Stimulated activated CD4-positive, alpha-beta T cell treated with anti-CD3 and anti-CD28 coated beads, TNF-alpha, amount 100 ng/mL, for 24 hours (primary cell): Measurements from ENCODE around the gene HYOU1.
"Not testable (repeated sequence)": the region's sequence is repeated elsewhere in the genome, so short reads cannot be mapped to it uniquely, and the experiment has no call there.

Source experiments
- DNase-seq, 3 experiments: peaks; one replicate each; pipeline ENCODE4 v3.0.0-alpha.2; 2020; ENCODE audit warnings: low read depth in 3 of 3

Gene HYOU1

GRCh38 chr11:119087747-119088241 lies 30.8 kb upstream of the HYOU1 start:
- no peak for DNase-seq

GRCh38 chr11:119087123-119087522 lies 30.1 kb upstream of the HYOU1 start:
- DNase-seq: no peak

GRCh38 chr11:119085437-119085847 lies 28.4 kb upstream of the HYOU1 start:
- DNase-seq: peak in 1 of 3 experiments; percentile 38

GRCh38 chr11:119084663-119085436 lies 27.8 kb upstream of the HYOU1 start, which contains the start of gene HMBS:
Gene HMBS, plus strand, starts transcription at chr11:119084881. Its CDS starts 153 bp downstream, at chr11:119085034.
- peak; percentile 80 to 93 (median 86) for DNase-seq

GRCh38 chr11:119081682-119082260 lies 24.8 kb upstream of the HYOU1 start:
- no peak for DNase-seq

- DNase-seq: no peak
These were observed 21.8 kb upstream of the HYOU1 start for GRCh38 chr11:119078675-119079420.

GRCh38 chr11:119077839-119078238 lies 20.8 kb upstream of the HYOU1 start:
- no peak for DNase-seq

GRCh38 chr11:119067371-119068222 lies 10.6 kb upstream of the HYOU1 start, which contains the start of gene VPS11:
Gene VPS11, plus strand, starts transcription at chr11:119067818. Its CDS starts 6 bp downstream, at chr11:119067824.
- peak; percentile 95 to 99 (median 96) for DNase-seq

- no peak for DNase-seq
These were observed 8.4 kb upstream of the HYOU1 start for GRCh38 chr11:119065369-119065768.

GRCh38 chr11:119062779-119063178 lies 5.8 kb upstream of the HYOU1 start:
- no peak for DNase-seq

GRCh38 chr11:119061256-119061655 lies 4.3 kb upstream of the HYOU1 start:
- no peak for DNase-seq

- not testable (repeated sequence) for DNase-seq
These were observed 2.1 kb upstream of the HYOU1 start for GRCh38 chr11:119059128-119059527.

- DNase-seq: peak in 2 of 3 experiments; percentile 5 to 37
These were observed 495 bp downstream of the HYOU1 start for GRCh38 chr11:119056421-119056999.

- DNase-seq: no peak
These were observed 1.1 kb downstream of the HYOU1 start for GRCh38 chr11:119055901-119056300.

GRCh38 chr11:119054418-119054817 lies 2.6 kb downstream of the HYOU1 start:
- DNase-seq: no peak

- no peak for DNase-seq
These were observed 4.7 kb downstream of the HYOU1 start for GRCh38 chr11:119052163-119052814.

- DNase-seq: no peak
These were observed 5.4 kb downstream of the HYOU1 start for GRCh38 chr11:119051440-119052162.

- DNase-seq: no peak
These were observed 7.9 kb downstream of the HYOU1 start for GRCh38 chr11:119049081-119049480.

- DNase-seq: no peak
These were observed 8.4 kb downstream of the HYOU1 start for GRCh38 chr11:119048644-119049043.

- DNase-seq: no peak
These were observed 9.8 kb downstream of the HYOU1 start for GRCh38 chr11:119047205-119047604.
